WI38 (cell line): ENCODE data around the gene DYRK4.

Experiments
- H3K4me3 ChIP-seq: 2 replicates; pipeline ENCODE4 v1.5.1; 2011; ENCODE audit warnings: low read depth, mild to moderate bottlenecking, control low read depth, low read length
- CTCF ChIP-seq: IDR thresholded peaks from 2 replicates; pipeline ENCODE4 v1.5.1; 2012; ENCODE audit warnings: low read depth, mild to moderate bottlenecking, control low read depth, low read length

DYRK4 gene

DNA sequence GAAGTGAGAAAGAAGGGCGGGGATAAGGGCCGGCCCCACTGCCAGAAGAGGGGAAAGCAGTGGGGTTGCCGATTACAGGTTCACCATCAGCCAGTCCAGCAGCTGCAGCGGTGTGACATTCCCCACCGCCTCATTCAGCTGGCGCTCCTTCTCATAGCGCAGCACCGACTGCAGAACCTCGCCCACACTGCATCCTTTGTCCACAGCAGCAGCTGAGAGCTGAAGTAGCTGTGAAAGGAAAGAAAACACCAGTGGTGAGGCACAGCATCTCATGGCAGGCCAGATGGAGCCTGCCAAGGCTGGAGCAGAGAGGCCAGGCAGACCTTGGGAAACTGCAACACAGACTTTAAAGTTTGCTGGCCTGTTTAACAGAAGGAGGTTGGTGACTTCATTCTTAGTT lies 53.7 kb downstream of the DYRK4 start:
- TF ChIP-seq CTCF, result no peak

DNA sequence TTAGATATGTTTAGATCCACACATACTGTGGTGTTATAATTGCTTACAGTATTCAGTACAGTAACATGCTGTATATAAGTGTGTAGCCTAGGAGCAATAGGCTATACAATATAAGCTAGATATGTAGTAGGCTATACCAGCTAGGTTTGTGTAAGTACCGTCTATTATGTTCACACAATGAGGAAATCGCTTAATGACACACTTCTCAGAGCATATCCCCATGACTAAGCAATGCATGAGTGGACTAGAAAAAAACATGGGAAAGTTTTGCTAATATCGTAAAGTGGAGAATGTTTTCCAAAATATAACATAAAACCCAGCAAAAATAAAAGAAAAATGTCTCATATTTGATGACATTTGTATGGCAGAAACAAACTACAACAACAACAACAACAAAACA lies 59.5 kb downstream of the DYRK4 start:
- no peak overlapping the region for H3K4me3 ChIP-seq
- TF ChIP-seq CTCF, result no peak

More for the DNA sequence above, 53.7 kb downstream of the DYRK4 start:
- no peak overlapping the region for H3K4me3 ChIP-seq

- no peak overlapping the region for H3K4me3 ChIP-seq
- no peak for TF ChIP-seq CTCF
These were observed 64.5 kb downstream of the DYRK4 start for GRCh38 chr12:4626543-4626942.

DNA sequence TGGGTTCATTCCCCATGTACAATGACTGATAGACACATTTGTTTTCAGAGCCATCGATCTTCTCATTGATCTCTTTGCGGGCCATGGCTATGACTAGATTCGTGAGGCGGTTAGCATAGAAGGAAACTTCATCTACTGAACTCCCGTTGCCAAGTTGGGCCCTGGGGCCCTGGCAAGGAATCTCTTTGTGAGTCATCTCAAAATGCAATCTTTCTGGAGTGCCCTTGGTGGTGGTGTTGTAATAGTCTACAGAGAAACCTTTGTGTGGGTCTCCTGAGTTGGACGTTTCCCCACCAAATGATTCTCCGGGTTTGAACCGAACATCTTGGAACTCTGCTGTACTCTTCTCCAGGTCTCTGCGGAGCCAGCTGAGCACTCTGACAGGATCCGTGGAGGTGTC lies 66.4 kb downstream of the DYRK4 start:
- TF ChIP-seq CTCF, result no peak
- H3K4me3 ChIP-seq, result no peak overlapping the region

- H3K4me3 ChIP-seq, result no peak overlapping the region
- TF ChIP-seq CTCF, result no peak
These were observed 68.3 kb downstream of the DYRK4 start for GRCh38 chr12:4630262-4630661.

DNA sequence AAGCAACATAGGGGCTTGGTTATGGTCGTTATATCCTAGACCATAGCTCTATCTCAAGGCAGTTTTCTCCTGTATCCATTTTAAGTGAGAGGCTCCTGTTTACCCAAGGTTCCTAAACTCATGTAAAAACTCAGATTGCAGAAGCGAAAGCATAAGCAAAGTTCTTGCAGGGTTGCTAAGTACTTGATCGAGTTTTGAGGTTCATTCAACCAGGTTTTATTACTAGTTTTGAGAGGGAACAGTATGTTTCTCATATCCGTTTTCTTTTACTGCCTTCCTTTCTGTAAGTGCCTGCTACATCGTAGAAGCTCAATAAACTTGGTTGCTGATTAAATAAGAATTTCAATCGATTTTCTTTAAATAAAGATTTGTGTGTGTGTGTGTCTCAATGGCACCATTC lies 81.7 kb downstream of the DYRK4 start:
- H3K4me3 ChIP-seq, result no peak overlapping the region
- TF ChIP-seq CTCF, result no peak

- no peak for TF ChIP-seq CTCF
- H3K4me3 ChIP-seq, result no peak overlapping the region
These were observed 83.0 kb downstream of the DYRK4 start for GRCh38 chr12:4645023-4645422.
